ENCODE results near the gene IFNK.
A peak's percentile ranks its signal among the peaks of the same experiment; 100 is the strongest.

The IFNK gene

GRCh38 chr9:27573634-27574590, 49.8 kb downstream of the IFNK start:
- peak; percentile 98 for DNase-seq

All from activated CD4-positive, alpha-beta T cell treated with anti-CD3 and anti-CD28 coated beads, Interleukin-10, Interleukin-2, amounts not matched to agents 100 ng/mL and 50 ng/mL, durations not matched to agents 16 hours and 8 hours (primary cell).